K562 (cell line): ENCODE measurements around the gene SLC35A4. TPM values are rescaled to one million over a fixed set of nuclear protein-coding genes. Genes with fewer than 3 reads are reported as not detected.

ENCODE experiments used
- BACH1 ChIP-seq: fragments of 200-800 bp; sonication (Bioruptor generic); IDR thresholded peaks from 2 replicates; pipeline ENCODE4 v1.6.1; 2016; ENCODE audit warnings: missing genetic modification characterization, missing compliant biosample characterization
- CEBPB ChIP-seq: fragments of 450-650 bp; IDR thresholded peaks from 2 replicates; pipeline ENCODE4 v1.6.1; 2016; ENCODE audit warnings: missing genetic modification characterization, missing compliant biosample characterization
- FOXK1 ChIP-seq: sonication (generic); formaldehyde crosslinking; IDR thresholded peaks from 2 replicates; pipeline ENCODE4 v1.8.0; 2022; ENCODE audit warnings: missing genetic modification reagents, mild to moderate bottlenecking, borderline replicate concordance
- NELFE ChIP-seq: IDR thresholded peaks from 2 replicates; pipeline ENCODE4 v1.6.1; 2011; ENCODE audit warnings: mild to moderate bottlenecking; ENCODE audit not compliant: insufficient read depth, insufficient read length
- PCBP1 ChIP-seq: fragments of 200-400 bp; formaldehyde crosslinking; IDR thresholded peaks from 2 replicates; pipeline ENCODE4 v1.6.1; 2018; ENCODE audit warnings: mild to moderate bottlenecking, low read depth, low read length; ENCODE audit not compliant: poor library complexity, severe bottlenecking
- RCOR1 ChIP-seq, 2 experiments: IDR thresholded peaks; 2 replicates each; pipeline ENCODE4 v1.6.1; 2012; ENCODE audit warnings: low read depth in 2 of 2, low read length in 2 of 2, borderline replicate concordance in 1 of 2, improper control_type of control experiment in 1 of 2
- SAP30 ChIP-seq: fragments of 200-600 bp; sonication (generic); IDR thresholded peaks from 2 replicates; pipeline ENCODE4 v1.6.1; 2012; ENCODE audit warnings: borderline replicate concordance, low read depth, mild to moderate bottlenecking, moderate library complexity, low read length, control low read depth, inconsistent platforms; ENCODE audit not compliant: insufficient read depth, poor library complexity, severe bottlenecking
- TCF3 ChIP-seq: sonication (generic); formaldehyde crosslinking; IDR thresholded peaks from 2 replicates; pipeline ENCODE4 v1.4.0; 2020; ENCODE audit warnings: mild to moderate bottlenecking, missing genetic modification reagents
- TOE1 ChIP-seq, 2 experiments: fragments of 450-650 bp in 1 of 2; sonication (generic) in 1 of 2; formaldehyde crosslinking in 1 of 2; IDR thresholded peaks; 2 replicates each; pipeline versions ENCODE4 v1.7.1 to v1.8.0; 2016 to 2022; ENCODE audit warnings: borderline replicate concordance in 2 of 2, mild to moderate bottlenecking in 2 of 2, antibody characterized with exemption in 1 of 2, inconsistent platforms in 1 of 2, low read depth in 1 of 2, missing genetic modification reagents in 1 of 2, moderate library complexity in 1 of 2
- ZBTB17 ChIP-seq: fragments of 450-650 bp; formaldehyde crosslinking; IDR thresholded peaks from 2 replicates; pipeline ENCODE4 v1.4.0; 2020; ENCODE audit warnings: mild to moderate bottlenecking
- ZC3H8 ChIP-seq: fragments of 450-650 bp; IDR thresholded peaks from 2 replicates; pipeline ENCODE4 v1.6.1; 2017
- ZKSCAN3 ChIP-seq: fragments of 250-450 bp; sonication (Bioruptor Pico); IDR thresholded peaks from 2 replicates; pipeline ENCODE4 v1.4.0; 2020
- ZNF431 ChIP-seq: sonication (generic); formaldehyde crosslinking; IDR thresholded peaks from 2 replicates; pipeline ENCODE4 v1.8.0; 2022; ENCODE audit warnings: mild to moderate bottlenecking, missing genetic modification reagents
- polyA plus RNA-seq, 8 experiments: library from polyadenylated mRNA; depleted of rRNA in 4 of 8; stranded (reverse) in 5 of 8; unstranded in 3 of 8; fragments of >200 nt; fragmentation: Nextera tagmentation in 2 of 8; fragmentation: Illumina TruSeq in 1 of 8; extraction: Ambion mirVana in 2 of 8; extraction: Trizol in 1 of 8; gene quantifications; 2 replicates each; pipeline versions ENCODE4 v1.2.1 to v1.2.3, GENCODE V29; 2011 to 2014; ENCODE audit warnings: inconsistent platforms in 1 of 8, missing spikeins in 1 of 8
- total RNA-seq, 7 experiments: library from RNA; depleted of rRNA in 6 of 7; stranded (reverse); fragments of >200 nt in 6 of 7; fragmentation: Illumina TruSeq in 2 of 7; extraction: Trizol in 2 of 7; gene quantifications; 2 replicates each; pipeline versions ENCODE4 v1.2.1 to v1.2.3, GENCODE V29; 2011 to 2021; ENCODE audit warnings: low replicate concordance in 1 of 7
- TF ChIP-seq, protein P1 (sequence below): fragments of 250-450 bp; sonication (Bioruptor Pico); IDR thresholded peaks from 2 replicates; pipeline ENCODE4 v1.5.0; 2020; ENCODE audit warnings: mild to moderate bottlenecking, borderline replicate concordance
- TF ChIP-seq, protein P2 (sequence below), 2 experiments: fragments of 450-650 bp; formaldehyde crosslinking in 1 of 2; IDR thresholded peaks; 2 replicates each; pipeline versions ENCODE4 v1.4.0 to v1.6.1; 2014 to 2020; ENCODE audit warnings: mild to moderate bottlenecking in 2 of 2, borderline replicate concordance in 1 of 2, low read depth in 1 of 2

SLC35A4 gene
- total and polyA plus RNA-seq, 9 of the 15 experiments (the other 6 are each of a cell fraction or from before 2014, with no cell fraction given), result 21.8 to 171 (median 42.5) TPM

DNA sequence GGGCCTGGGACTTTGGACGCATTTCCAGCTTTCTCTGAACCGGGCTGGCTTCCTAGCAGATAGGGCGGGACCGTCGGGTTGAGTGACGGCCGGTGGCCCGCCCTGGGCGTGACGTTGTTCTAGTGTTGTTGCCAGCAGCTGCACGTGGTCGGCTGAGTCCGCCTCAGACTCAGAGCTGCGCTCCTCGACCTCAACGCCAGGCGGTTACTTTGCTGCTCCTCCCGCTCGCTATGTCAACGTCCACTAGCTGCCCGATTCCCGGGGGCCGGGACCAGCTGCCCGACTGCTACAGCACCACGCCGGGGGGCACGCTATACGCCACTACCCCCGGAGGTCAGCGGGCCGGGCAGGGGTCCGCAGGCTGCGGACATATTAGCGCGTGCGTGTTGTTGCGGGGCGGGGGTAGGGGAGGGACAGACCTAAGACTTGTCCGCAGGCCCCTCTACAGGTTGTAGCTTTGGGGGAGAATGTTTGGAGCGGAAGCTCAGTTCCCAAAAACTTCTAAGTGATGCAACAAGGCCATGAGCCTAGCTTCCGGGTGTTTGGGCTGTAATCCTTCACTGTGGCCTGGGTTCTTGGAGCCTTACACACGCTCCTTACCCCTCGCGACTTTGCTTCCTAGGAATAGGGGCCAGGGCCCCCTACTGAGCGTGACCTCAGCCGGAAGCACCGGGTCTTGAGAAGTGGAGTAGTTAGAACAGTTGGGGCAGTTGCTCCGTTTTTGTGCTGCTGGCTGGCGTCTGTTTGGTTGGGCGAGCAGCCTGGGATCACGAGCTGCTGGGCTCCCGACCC, 16.9 kb upstream of the SLC35A4 start, which contains the start of gene EIF4EBP3 (continued):
- TF ChIP-seq ZKSCAN3 (CRISPR knock-in tag) (no peak), FOXK1 (CRISPR knock-in tag) (0 out of 2 replicates have a peak, but pooled peaks have one; percentile 58), ZBTB17 (CRISPR knock-in tag) (peak; percentile 26; the same call in 1 of the 2 replicates), CEBPB (tag) (0 out of 2 replicates have a peak, but pooled peaks have one; percentile 29), SAP30 (peak; percentile 90), BACH1 (no peak), RCOR1 (IDR thresholded peaks at IDR 0.05; ENCODE audit: borderline replicate concordance in 1 of 2, low read depth in 2 of 2, low read length in 2 of 2) (peak in 1 of 2 experiments; percentile 26; a peak in 1 of 4 replicates), PCBP1 (peak; percentile 91), ZC3H8 (no peak), ZNF431 (CRISPR knock-in tag) (0 out of 2 replicates have a peak, but pooled peaks have one; percentile 36), NELFE (no peak), TCF3 (CRISPR knock-in tag) (no peak; the same call in 1 of the 2 replicates), TOE1 (IDR thresholded peaks at IDR 0.05; ENCODE audit: borderline replicate concordance) (peak; percentile 55; the same call in 1 of the 2 replicates), TOE1 (CRISPR knock-in tag; IDR thresholded peaks at IDR 0.05; ENCODE audit: borderline replicate concordance, low read depth) (0 out of 2 replicates have a peak, but pooled peaks have one; percentile 8)
- TF ChIP-seq, protein P1, sequence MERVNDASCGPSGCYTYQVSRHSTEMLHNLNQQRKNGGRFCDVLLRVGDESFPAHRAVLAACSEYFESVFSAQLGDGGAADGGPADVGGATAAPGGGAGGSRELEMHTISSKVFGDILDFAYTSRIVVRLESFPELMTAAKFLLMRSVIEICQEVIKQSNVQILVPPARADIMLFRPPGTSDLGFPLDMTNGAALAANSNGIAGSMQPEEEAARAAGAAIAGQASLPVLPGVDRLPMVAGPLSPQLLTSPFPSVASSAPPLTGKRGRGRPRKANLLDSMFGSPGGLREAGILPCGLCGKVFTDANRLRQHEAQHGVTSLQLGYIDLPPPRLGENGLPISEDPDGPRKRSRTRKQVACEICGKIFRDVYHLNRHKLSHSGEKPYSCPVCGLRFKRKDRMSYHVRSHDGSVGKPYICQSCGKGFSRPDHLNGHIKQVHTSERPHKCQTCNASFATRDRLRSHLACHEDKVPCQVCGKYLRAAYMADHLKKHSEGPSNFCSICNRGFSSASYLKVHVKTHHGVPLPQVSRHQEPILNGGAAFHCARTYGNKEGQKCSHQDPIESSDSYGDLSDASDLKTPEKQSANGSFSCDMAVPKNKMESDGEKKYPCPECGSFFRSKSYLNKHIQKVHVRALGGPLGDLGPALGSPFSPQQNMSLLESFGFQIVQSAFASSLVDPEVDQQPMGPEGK (CRISPR knock-in tag), result no peak
- TF ChIP-seq, protein P2, sequence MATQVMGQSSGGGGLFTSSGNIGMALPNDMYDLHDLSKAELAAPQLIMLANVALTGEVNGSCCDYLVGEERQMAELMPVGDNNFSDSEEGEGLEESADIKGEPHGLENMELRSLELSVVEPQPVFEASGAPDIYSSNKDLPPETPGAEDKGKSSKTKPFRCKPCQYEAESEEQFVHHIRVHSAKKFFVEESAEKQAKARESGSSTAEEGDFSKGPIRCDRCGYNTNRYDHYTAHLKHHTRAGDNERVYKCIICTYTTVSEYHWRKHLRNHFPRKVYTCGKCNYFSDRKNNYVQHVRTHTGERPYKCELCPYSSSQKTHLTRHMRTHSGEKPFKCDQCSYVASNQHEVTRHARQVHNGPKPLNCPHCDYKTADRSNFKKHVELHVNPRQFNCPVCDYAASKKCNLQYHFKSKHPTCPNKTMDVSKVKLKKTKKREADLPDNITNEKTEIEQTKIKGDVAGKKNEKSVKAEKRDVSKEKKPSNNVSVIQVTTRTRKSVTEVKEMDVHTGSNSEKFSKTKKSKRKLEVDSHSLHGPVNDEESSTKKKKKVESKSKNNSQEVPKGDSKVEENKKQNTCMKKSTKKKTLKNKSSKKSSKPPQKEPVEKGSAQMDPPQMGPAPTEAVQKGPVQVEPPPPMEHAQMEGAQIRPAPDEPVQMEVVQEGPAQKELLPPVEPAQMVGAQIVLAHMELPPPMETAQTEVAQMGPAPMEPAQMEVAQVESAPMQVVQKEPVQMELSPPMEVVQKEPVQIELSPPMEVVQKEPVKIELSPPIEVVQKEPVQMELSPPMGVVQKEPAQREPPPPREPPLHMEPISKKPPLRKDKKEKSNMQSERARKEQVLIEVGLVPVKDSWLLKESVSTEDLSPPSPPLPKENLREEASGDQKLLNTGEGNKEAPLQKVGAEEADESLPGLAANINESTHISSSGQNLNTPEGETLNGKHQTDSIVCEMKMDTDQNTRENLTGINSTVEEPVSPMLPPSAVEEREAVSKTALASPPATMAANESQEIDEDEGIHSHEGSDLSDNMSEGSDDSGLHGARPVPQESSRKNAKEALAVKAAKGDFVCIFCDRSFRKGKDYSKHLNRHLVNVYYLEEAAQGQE (IDR thresholded peaks at IDR 0.05; ENCODE audit: borderline replicate concordance), result peak; percentile 82
- TF ChIP-seq, protein P2 (CRISPR knock-in tag; IDR thresholded peaks at IDR 0.05; ENCODE audit: low read depth), result peak; percentile 71; the same call in 1 of the 2 replicates
